ENCODE measurements around the gene TIFAB. TPM values are rescaled to one million over a fixed set of nuclear protein-coding genes. Genes with fewer than 3 reads are reported as not detected.

Gene TIFAB
- total RNA-seq, 1 donor from 2014 or later: not detected

DNA sequence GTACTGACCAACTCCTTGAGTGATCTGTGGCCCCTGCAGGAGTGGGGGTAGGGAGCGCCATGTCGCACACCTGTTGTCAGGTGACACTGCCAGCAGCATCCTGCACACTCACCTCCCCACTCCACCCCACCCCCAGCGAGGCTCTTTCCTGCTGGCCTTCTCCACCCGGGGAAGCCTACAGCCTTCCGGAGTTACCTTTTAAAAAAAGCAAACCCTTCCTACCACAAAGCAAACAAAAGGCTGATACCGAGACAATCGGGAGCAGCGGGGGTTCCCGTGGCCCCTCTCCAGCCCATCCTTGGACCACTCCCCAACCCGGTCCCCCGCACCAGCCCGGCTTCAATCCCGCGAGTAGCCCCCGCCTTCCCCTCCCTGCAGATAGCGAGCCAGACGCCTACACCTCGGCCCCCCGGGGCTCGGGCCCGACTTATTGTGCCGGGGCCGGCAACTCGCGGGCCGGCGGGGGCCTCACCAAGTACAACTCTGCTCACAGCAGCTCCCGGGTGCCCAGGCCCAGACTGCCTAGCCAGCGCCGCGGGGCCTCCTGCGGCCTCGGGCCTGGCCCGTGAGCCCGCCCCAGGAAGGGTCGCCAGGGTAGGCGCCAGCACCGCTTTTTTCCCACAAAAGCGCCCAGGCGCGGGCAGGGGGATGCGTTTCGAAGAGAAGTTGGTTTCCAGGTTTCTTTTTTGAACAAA, 53.8 kb downstream of the TIFAB start:
- Histone ChIP-seq H2AFZ (ENCODE audit: low read depth, low read length) (peak overlapping the region; percentile 97), H4K20me1 (ENCODE audit: insufficient read depth, low read length) (peaks cover 50% of the 10 kb centered on the region), H3K9me3 (ENCODE audit: insufficient read depth, low read depth, low read length) (no peaks in the 10 kb centered on the region), H3K27me3 (ENCODE audit: insufficient read depth, low read length) (no peaks in the 10 kb centered on the region), H3K36me3 (ENCODE audit: insufficient read depth, low read length) (no peaks in the 10 kb centered on the region), H3K4me1 (ENCODE audit: insufficient read depth, low read length) (peaks cover 39% of the 10 kb centered on the region), H3K9ac (ENCODE audit: low read length) (peak overlapping the region; percentile 96), H3K27ac (ENCODE audit: low read depth, low read length) (peak overlapping the region; percentile 87), H3K4me2 (ENCODE audit: low read length) (peak overlapping the region; percentile 98), H3K4me3 (ENCODE audit: insufficient read depth, low read depth, low read length) (peak overlapping the region; percentile 79), H3K79me2 (ENCODE audit: insufficient read depth, low read length) (peaks cover 63% of the 10 kb centered on the region)
- Mint-ChIP-seq H3K36me3 (ENCODE audit: low read depth, unreplicated experiment) (peaks cover 2% of the 10 kb centered on the region), H3K27ac (ENCODE audit: unreplicated experiment) (peak overlapping the region; percentile 81), H3K9me3 (ENCODE audit: unreplicated experiment) (no peaks in the 10 kb centered on the region), H3K27me3 (ENCODE audit: low read depth, unreplicated experiment) (peaks cover 3% of the 10 kb centered on the region), H3K4me1 (ENCODE audit: low read depth, unreplicated experiment) (peaks cover 43% of the 10 kb centered on the region), H3K4me3 (ENCODE audit: unreplicated experiment) (peak overlapping the region; percentile 92)
- DNase-seq (ENCODE audit: low read depth) (no peak), FAIRE-seq (no peak)
- no peak for TF ChIP-seq EZH2 (IDR thresholded peaks at IDR 0.05; ENCODE audit: insufficient read depth, low read length)
- TF ChIP-seq, protein P1, sequence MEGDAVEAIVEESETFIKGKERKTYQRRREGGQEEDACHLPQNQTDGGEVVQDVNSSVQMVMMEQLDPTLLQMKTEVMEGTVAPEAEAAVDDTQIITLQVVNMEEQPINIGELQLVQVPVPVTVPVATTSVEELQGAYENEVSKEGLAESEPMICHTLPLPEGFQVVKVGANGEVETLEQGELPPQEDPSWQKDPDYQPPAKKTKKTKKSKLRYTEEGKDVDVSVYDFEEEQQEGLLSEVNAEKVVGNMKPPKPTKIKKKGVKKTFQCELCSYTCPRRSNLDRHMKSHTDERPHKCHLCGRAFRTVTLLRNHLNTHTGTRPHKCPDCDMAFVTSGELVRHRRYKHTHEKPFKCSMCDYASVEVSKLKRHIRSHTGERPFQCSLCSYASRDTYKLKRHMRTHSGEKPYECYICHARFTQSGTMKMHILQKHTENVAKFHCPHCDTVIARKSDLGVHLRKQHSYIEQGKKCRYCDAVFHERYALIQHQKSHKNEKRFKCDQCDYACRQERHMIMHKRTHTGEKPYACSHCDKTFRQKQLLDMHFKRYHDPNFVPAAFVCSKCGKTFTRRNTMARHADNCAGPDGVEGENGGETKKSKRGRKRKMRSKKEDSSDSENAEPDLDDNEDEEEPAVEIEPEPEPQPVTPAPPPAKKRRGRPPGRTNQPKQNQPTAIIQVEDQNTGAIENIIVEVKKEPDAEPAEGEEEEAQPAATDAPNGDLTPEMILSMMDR (IDR thresholded peaks at IDR 0.05; ENCODE audit: insufficient read depth, low read depth, low read length): no peak

Other genes starting within 250 kb of the TIFAB start
- 121 and 143 TPM in 2 replicates for gene MACROH2A1, start 53.1 kb downstream of the TIFAB start, total RNA-seq
- not detected in 2 replicates for gene DCANP1, start 5.0 kb downstream of the TIFAB start, total RNA-seq
- gene NEUROG1, start 83.6 kb upstream of the TIFAB start, total RNA-seq: not detected in 2 replicates
- 0.53 and 1.0 TPM in 2 replicates for gene CXCL14, start 126.6 kb upstream of the TIFAB start, total RNA-seq

Data from astrocyte (in vitro differentiated cells and primary cell).